HEK293 (cell line): Measurements from ENCODE around the gene TRIP10.
A peak's percentile ranks its signal among the peaks of the same experiment; 100 is the strongest.

Experiments
- CTCF ChIA-PET: fragments of 350-600 bp; formaldehyde crosslinking; extraction: SDS; loops from one replicate; lab custom pipeline; 2021; ENCODE audit warnings: antibody characterized with exemption; lab: Yijun Ruan, JAX
- POLR2A ChIA-PET: fragments of 300-600 bp; formaldehyde crosslinking; extraction: SDS; loops from one replicate; lab custom pipeline; 2020; ENCODE audit warnings: antibody characterized with exemption, inconsistent platforms; lab: Yijun Ruan, JAX
- H3K27ac ChIP-seq: fragments of 200-500 bp; sonication (Bioruptor generic); 2 replicates; pipeline ENCODE4 v1.5.1; 2014; ENCODE audit warnings: low read depth, low read length, control low read depth, inconsistent platforms; ENCODE audit errors: extremely low read depth
- H3K36me3 ChIP-seq, 2 experiments: fragments of 200-500 bp in 1 of 2; sonication (Bioruptor generic) in 1 of 2; 1 replicate in 1 of 2; 2 replicates in 1 of 2; pipeline ENCODE4 v1.5.1; 2014 to 2017; ENCODE audit warnings: inconsistent platforms in 2 of 2, low read length in 2 of 2; ENCODE audit not compliant: control insufficient read depth in 2 of 2, insufficient read depth in 1 of 2
- H3K4me1 ChIP-seq: fragments of 200-500 bp; sonication (Bioruptor generic); 2 replicates; pipeline ENCODE4 v1.5.1; 2014; ENCODE audit warnings: mild to moderate bottlenecking, low read length, inconsistent platforms; ENCODE audit not compliant: control insufficient read depth, insufficient read depth
- H3K4me3 ChIP-seq: 2 replicates; pipeline ENCODE4 v1.5.1; 2011; ENCODE audit warnings: low read depth, mild to moderate bottlenecking, control low read depth, low read length, moderate library complexity
- H3K9me3 ChIP-seq: fragments of 200-500 bp; sonication (Bioruptor generic); 2 replicates; pipeline ENCODE4 v1.5.1; 2014; ENCODE audit warnings: low read depth, low read length, inconsistent platforms; ENCODE audit not compliant: control insufficient read depth, insufficient read depth
- BCL11A ChIP-seq: fragments of 450-650 bp; formaldehyde crosslinking; IDR thresholded peaks from 2 replicates; pipeline ENCODE4 v1.5.1; 2016; ENCODE audit warnings: low read depth, missing biosample characterization, missing genetic modification characterization
- BCL11B ChIP-seq: fragments of 450-650 bp; formaldehyde crosslinking; IDR thresholded peaks from 2 replicates; pipeline ENCODE4 v1.5.1; 2016; ENCODE audit warnings: low read depth, missing biosample characterization, missing genetic modification characterization
- GLI4 ChIP-seq: fragments of 450-650 bp; formaldehyde crosslinking; IDR thresholded peaks from 2 replicates; pipeline ENCODE4 v1.5.1; 2016; ENCODE audit warnings: missing biosample characterization, missing genetic modification characterization
- KLF7 ChIP-seq: fragments of 450-650 bp; formaldehyde crosslinking; IDR thresholded peaks from 2 replicates; pipeline ENCODE4 v1.5.1; 2016; ENCODE audit warnings: missing biosample characterization, missing genetic modification characterization, borderline replicate concordance
- KLF9 ChIP-seq: fragments of 450-650 bp; formaldehyde crosslinking; IDR thresholded peaks from 2 replicates; pipeline ENCODE4 v1.5.1; 2016; ENCODE audit warnings: missing biosample characterization, missing genetic modification characterization, low read depth
- MZF1 ChIP-seq: fragments of 450-650 bp; formaldehyde crosslinking; IDR thresholded peaks from 2 replicates; pipeline ENCODE4 v1.5.1; 2017; ENCODE audit warnings: missing biosample characterization, missing genetic modification characterization, borderline replicate concordance
- SALL2 ChIP-seq: fragments of 450-650 bp; formaldehyde crosslinking; IDR thresholded peaks from 2 replicates; pipeline ENCODE4 v1.5.0; 2017; ENCODE audit warnings: missing biosample characterization, mild to moderate bottlenecking, missing genetic modification characterization, borderline replicate concordance
- ZNF146 ChIP-seq: fragments of 450-650 bp; formaldehyde crosslinking; IDR thresholded peaks from 2 replicates; pipeline ENCODE4 v1.5.1; 2016; ENCODE audit warnings: missing biosample characterization, missing genetic modification characterization
- ZNF157 ChIP-seq: fragments of 450-650 bp; formaldehyde crosslinking; IDR thresholded peaks from 2 replicates; pipeline ENCODE4 v1.5.1; 2016; ENCODE audit warnings: missing biosample characterization, missing genetic modification characterization
- ZNF16 ChIP-seq: fragments of 450-650 bp; formaldehyde crosslinking; IDR thresholded peaks from 2 replicates; pipeline ENCODE4 v1.5.1; 2016; ENCODE audit warnings: low read depth, missing biosample characterization, missing genetic modification characterization
- ZNF174 ChIP-seq: fragments of 450-650 bp; formaldehyde crosslinking; IDR thresholded peaks from 2 replicates; pipeline ENCODE4 v1.5.0; 2017; ENCODE audit warnings: missing biosample characterization, mild to moderate bottlenecking, missing genetic modification characterization
- ZNF2 ChIP-seq: fragments of 450-650 bp; formaldehyde crosslinking; IDR thresholded peaks from 2 replicates; pipeline ENCODE4 v1.5.1; 2016; ENCODE audit warnings: missing biosample characterization, missing genetic modification characterization
- ZNF239 ChIP-seq: fragments of 450-650 bp; formaldehyde crosslinking; IDR thresholded peaks from 2 replicates; pipeline ENCODE4 v1.5.1; 2016; ENCODE audit warnings: missing biosample characterization, missing genetic modification characterization
- ZNF266 ChIP-seq: fragments of 450-650 bp; formaldehyde crosslinking; IDR thresholded peaks from 2 replicates; pipeline ENCODE4 v1.5.1; 2016; ENCODE audit warnings: missing biosample characterization, missing genetic modification characterization, low read depth
- ZNF335 ChIP-seq: fragments of 450-650 bp; formaldehyde crosslinking; conservative IDR thresholded peaks from 2 replicates; pipeline ENCODE4 v1.5.1; 2016; ENCODE audit warnings: missing biosample characterization, missing genetic modification characterization
- ZNF514 ChIP-seq: fragments of 450-650 bp; formaldehyde crosslinking; IDR thresholded peaks from 2 replicates; pipeline ENCODE4 v1.5.1; 2016; ENCODE audit warnings: missing biosample characterization, missing genetic modification characterization
- ZNF558 ChIP-seq: fragments of 450-650 bp; formaldehyde crosslinking; IDR thresholded peaks from 2 replicates; pipeline ENCODE4 v1.5.1; 2016; ENCODE audit warnings: missing biosample characterization, missing genetic modification characterization
- ZNF670 ChIP-seq: fragments of 450-650 bp; formaldehyde crosslinking; IDR thresholded peaks from 2 replicates; pipeline ENCODE4 v1.5.1; 2016; ENCODE audit warnings: missing biosample characterization, missing genetic modification characterization, low read depth
- ZNF677 ChIP-seq: fragments of 450-650 bp; IDR thresholded peaks from 2 replicates; pipeline ENCODE4 v1.5.0; 2018; ENCODE audit warnings: missing biosample characterization, mild to moderate bottlenecking, missing genetic modification characterization, moderate library complexity
- ZNF747 ChIP-seq: fragments of 450-650 bp; formaldehyde crosslinking; IDR thresholded peaks from 2 replicates; pipeline ENCODE4 v1.5.1; 2016; ENCODE audit warnings: missing biosample characterization, missing genetic modification characterization
- TF ChIP-seq, protein P1 (sequence below): fragments of 450-650 bp; formaldehyde crosslinking; IDR thresholded peaks from 2 replicates; pipeline ENCODE4 v1.5.1; 2016; ENCODE audit warnings: missing biosample characterization, missing genetic modification characterization, low read depth
- TF ChIP-seq, protein P2 (sequence below): fragments of 450-650 bp; formaldehyde crosslinking; IDR thresholded peaks from 2 replicates; pipeline ENCODE4 v1.5.1; 2016; ENCODE audit warnings: missing biosample characterization, missing genetic modification characterization
- TF ChIP-seq, protein P3 (sequence below): fragments of 450-650 bp; formaldehyde crosslinking; IDR thresholded peaks from 2 replicates; pipeline ENCODE4 v1.5.1; 2016; ENCODE audit warnings: missing biosample characterization, missing genetic modification characterization
- TF ChIP-seq, protein P4 (sequence below): fragments of 450-650 bp; formaldehyde crosslinking; IDR thresholded peaks from 2 replicates; pipeline ENCODE4 v1.5.1; 2016; ENCODE audit warnings: missing biosample characterization, missing genetic modification characterization
- TF ChIP-seq, protein P5 (sequence below): fragments of 450-650 bp; formaldehyde crosslinking; IDR thresholded peaks from 2 replicates; pipeline ENCODE4 v1.5.1; 2017; ENCODE audit warnings: missing biosample characterization, missing genetic modification characterization

Gene TRIP10

DNA sequence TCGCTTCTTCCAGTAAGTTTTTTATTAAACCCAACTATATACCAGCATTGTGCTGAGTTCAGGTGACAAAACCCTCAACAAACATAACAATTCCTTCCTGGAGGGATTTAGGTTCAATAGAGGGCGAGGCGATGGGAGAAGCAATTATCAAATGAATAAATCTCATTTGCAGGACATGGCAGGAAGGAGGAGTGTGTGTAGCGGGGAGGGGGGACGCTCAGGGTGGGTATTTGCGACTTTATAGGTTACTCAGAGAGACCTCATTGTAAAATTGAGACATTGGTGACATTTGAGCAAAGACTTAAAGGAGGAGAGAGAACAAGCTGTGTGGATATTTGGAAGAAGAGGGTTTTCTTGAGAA, 22.9 kb upstream of the TRIP10 start (continued):
- TF ChIP-seq, protein P1, sequence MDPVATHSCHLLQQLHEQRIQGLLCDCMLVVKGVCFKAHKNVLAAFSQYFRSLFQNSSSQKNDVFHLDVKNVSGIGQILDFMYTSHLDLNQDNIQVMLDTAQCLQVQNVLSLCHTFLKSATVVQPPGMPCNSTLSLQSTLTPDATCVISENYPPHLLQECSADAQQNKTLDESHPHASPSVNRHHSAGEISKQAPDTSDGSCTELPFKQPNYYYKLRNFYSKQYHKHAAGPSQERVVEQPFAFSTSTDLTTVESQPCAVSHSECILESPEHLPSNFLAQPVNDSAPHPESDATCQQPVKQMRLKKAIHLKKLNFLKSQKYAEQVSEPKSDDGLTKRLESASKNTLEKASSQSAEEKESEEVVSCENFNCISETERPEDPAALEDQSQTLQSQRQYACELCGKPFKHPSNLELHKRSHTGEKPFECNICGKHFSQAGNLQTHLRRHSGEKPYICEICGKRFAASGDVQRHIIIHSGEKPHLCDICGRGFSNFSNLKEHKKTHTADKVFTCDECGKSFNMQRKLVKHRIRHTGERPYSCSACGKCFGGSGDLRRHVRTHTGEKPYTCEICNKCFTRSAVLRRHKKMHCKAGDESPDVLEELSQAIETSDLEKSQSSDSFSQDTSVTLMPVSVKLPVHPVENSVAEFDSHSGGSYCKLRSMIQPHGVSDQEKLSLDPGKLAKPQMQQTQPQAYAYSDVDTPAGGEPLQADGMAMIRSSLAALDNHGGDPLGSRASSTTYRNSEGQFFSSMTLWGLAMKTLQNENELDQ (tag by site-specific recombination): no peak
- TF ChIP-seq BCL11B (no peak), ZNF335 (tag by site-specific recombination) (no peak), ZNF174 (tag by site-specific recombination) (no peak), BCL11A (tag by site-specific recombination) (no peak)

DNA sequence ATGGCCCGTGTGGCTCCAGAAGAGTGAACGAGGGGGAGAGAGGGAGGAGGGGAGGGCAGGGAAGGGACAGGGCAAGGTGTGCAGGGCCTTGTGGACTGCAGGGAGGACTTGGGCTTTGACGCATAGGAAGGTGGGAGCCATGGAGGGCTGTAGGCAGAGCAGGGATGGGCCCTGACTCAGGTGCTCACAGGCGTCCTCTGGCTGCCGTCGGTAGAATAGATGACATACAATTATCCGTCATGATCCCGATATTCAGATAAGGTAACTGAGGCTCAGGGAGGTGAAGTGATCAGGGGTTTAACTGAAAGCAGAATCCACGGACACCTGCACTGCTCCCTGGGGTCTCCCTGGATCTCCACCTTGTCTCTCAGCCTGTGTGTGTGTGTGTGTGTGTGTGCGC, 22.4 kb upstream of the TRIP10 start:
- TF ChIP-seq, protein P2, sequence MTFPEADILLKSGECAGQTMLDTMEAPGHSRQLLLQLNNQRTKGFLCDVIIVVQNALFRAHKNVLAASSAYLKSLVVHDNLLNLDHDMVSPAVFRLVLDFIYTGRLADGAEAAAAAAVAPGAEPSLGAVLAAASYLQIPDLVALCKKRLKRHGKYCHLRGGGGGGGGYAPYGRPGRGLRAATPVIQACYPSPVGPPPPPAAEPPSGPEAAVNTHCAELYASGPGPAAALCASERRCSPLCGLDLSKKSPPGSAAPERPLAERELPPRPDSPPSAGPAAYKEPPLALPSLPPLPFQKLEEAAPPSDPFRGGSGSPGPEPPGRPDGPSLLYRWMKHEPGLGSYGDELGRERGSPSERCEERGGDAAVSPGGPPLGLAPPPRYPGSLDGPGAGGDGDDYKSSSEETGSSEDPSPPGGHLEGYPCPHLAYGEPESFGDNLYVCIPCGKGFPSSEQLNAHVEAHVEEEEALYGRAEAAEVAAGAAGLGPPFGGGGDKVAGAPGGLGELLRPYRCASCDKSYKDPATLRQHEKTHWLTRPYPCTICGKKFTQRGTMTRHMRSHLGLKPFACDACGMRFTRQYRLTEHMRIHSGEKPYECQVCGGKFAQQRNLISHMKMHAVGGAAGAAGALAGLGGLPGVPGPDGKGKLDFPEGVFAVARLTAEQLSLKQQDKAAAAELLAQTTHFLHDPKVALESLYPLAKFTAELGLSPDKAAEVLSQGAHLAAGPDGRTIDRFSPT (tag by site-specific recombination): 0 out of 2 replicates have a peak, but pooled peaks have one; percentile 11
- TF ChIP-seq, protein P3, sequence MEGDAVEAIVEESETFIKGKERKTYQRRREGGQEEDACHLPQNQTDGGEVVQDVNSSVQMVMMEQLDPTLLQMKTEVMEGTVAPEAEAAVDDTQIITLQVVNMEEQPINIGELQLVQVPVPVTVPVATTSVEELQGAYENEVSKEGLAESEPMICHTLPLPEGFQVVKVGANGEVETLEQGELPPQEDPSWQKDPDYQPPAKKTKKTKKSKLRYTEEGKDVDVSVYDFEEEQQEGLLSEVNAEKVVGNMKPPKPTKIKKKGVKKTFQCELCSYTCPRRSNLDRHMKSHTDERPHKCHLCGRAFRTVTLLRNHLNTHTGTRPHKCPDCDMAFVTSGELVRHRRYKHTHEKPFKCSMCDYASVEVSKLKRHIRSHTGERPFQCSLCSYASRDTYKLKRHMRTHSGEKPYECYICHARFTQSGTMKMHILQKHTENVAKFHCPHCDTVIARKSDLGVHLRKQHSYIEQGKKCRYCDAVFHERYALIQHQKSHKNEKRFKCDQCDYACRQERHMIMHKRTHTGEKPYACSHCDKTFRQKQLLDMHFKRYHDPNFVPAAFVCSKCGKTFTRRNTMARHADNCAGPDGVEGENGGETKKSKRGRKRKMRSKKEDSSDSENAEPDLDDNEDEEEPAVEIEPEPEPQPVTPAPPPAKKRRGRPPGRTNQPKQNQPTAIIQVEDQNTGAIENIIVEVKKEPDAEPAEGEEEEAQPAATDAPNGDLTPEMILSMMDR (tag by site-specific recombination): peak; percentile 34; the same call in 1 of the 2 replicates
- TF ChIP-seq ZNF16 (peak; percentile 92), ZNF747 (tag by site-specific recombination) (no peak)
- ChIA-PET POLR2A (no interaction called here), CTCF (interaction anchor here (0.6 to 1.2 kb wide), 3 partner anchors 21 to 91 kb away, joined by 3 to 4 read pairs (median 3); no protein-coding TSS in a partner anchor)
- Histone ChIP-seq H3K9me3 (no peaks in the 10 kb centered on the region), H3K27ac (no peak overlapping the region), H3K36me3 (no peaks in the 10 kb centered on the region), H3K4me3 (no peak overlapping the region), H3K4me1 (no peaks in the 10 kb centered on the region)

DNA sequence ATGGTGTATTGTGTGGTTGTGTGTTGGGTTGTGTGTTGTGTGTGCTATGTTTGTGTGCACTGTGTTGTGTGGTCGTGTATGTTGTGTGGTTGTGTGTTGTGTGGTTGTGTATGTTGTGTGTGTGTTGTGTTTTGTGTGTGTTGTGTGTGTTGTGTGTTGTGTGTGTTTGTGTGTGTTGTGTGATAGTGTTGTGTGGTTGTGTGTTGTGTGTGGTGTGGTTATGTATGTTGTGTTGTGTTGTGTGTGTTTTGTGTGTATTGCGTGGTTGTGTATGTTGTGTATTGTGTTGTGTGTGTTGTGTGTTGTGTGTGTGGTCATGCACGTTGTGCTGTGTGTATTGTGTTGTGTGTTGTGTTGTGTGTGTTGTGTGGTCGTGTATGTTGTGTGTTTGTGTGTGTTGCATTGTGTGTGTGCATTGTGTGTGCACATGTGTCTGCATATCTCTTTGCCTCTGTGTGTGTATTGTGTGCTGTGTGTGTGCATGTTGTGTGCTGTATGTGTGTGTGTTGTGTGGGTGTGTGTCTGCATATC, 22.0 kb upstream of the TRIP10 start:
- Histone ChIP-seq H3K27ac (no peak overlapping the region), H3K4me3 (no peak overlapping the region), H3K4me1 (no peaks in the 10 kb centered on the region), H3K36me3 (no peaks in the 10 kb centered on the region), H3K9me3 (no peaks in the 10 kb centered on the region)
- ChIA-PET CTCF (no interaction called here), POLR2A (no interaction called here)
- no peak for TF ChIP-seq KLF7 (tag by site-specific recombination)
- TF ChIP-seq, protein P4, sequence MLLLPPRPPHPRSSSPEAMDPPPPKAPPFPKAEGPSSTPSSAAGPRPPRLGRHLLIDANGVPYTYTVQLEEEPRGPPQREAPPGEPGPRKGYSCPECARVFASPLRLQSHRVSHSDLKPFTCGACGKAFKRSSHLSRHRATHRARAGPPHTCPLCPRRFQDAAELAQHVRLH (tag by site-specific recombination): peak; percentile 71; the same call in 1 of the 2 replicates
- TF ChIP-seq GLI4: peak; percentile 51
- TF ChIP-seq ZNF558 (tag by site-specific recombination): no peak
- TF ChIP-seq, protein P5, sequence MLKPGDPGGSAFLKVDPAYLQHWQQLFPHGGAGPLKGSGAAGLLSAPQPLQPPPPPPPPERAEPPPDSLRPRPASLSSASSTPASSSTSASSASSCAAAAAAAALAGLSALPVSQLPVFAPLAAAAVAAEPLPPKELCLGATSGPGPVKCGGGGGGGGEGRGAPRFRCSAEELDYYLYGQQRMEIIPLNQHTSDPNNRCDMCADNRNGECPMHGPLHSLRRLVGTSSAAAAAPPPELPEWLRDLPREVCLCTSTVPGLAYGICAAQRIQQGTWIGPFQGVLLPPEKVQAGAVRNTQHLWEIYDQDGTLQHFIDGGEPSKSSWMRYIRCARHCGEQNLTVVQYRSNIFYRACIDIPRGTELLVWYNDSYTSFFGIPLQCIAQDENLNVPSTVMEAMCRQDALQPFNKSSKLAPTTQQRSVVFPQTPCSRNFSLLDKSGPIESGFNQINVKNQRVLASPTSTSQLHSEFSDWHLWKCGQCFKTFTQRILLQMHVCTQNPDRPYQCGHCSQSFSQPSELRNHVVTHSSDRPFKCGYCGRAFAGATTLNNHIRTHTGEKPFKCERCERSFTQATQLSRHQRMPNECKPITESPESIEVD (tag by site-specific recombination): no peak
- peak; percentile 23; the same call in 1 of the 2 replicates for TF ChIP-seq BCL11B
- TF ChIP-seq ZNF266 (tag by site-specific recombination): peak; percentile 31; the same call in 1 of the 2 replicates
- TF ChIP-seq ZNF677 (tag by site-specific recombination): no peak
- peak; percentile 12; the same call in 1 of the 2 replicates for TF ChIP-seq SALL2
- TF ChIP-seq ZNF157 (tag by site-specific recombination): peak; percentile 51; the same call in 1 of the 2 replicates
- peak; percentile 90; the same call in 1 of the 2 replicates for TF ChIP-seq ZNF514
- peak; percentile 36; the same call in 1 of the 2 replicates for TF ChIP-seq ZNF239
- peak; percentile 43; the same call in 1 of the 2 replicates for TF ChIP-seq KLF9 (tag by site-specific recombination)
- TF ChIP-seq MZF1 (tag by site-specific recombination): no peak
- peak; percentile 62; the same call in 1 of the 2 replicates for TF ChIP-seq ZNF146
- 0 out of 2 replicates have a peak, but pooled peaks have one; percentile 79 for TF ChIP-seq ZNF670
- TF ChIP-seq ZNF2 (tag by site-specific recombination): peak; percentile 91
